Stimulated activated CD4-positive, alpha-beta T cell treated with anti-CD3 and anti-CD28 coated beads, Interleukin-12 subunit alpha, Interleukin-12 subunit beta, amount 100 ng/mL, for 24 hours (primary cell): ENCODE results near the gene KRTDAP.
"Not testable (repeated sequence)": the region's sequence is repeated elsewhere in the genome, so short reads cannot be mapped to it uniquely, and the experiment has no call there.

Source experiments
- DNase-seq, 2 experiments: peaks; one replicate each; pipeline ENCODE4 v3.0.0-alpha.2; 2020; ENCODE audit warnings: low read depth in 2 of 2

Gene KRTDAP

GRCh38 chr19:35484252-35485036 is 5.8 kb downstream of the KRTDAP start:
- no peak for DNase-seq

GRCh38 chr19:35483089-35483488 is 7.2 kb downstream of the KRTDAP start:
- DNase-seq = no peak

DNA sequence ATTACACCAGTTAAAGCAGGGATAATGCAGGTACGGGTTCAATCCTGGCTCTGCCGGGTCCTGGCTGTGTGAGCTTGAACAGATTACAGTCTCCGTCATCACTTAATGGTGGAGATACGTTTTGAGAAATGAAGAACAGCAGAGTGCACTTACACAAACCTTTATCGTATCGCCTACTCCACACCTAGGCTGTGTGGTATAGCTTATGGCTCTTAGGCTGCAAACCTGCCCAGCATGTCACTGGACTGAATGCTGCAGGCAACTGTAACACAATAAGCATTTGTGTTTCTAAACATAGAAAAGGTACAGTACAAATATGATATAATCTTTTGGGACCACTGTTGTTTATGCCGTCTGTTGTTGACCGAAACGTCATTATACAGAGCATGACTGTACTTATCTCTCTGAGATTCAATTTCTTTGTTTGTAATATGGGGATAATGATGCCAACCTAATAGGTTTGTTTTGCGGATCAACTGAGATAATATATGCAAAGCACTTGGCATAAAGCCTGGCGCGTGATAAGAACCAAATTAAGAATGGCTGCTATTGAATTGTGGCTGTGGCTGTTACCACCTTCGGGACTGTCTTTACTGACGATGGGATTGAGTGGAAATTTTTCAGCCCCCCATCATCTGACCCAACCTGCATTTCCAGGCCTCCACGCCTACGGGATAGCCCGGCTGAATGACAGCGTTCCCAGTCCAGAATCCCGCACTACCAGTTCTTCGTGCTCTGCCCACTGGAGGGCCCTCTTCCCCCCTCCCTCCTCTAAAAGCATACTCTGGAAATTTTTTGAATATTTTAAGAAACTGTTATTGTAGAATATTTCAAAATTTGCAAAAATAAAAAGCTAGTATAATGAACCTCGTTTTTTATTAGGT is 11.2 kb downstream of the KRTDAP start:
- no peak for DNase-seq

DNA sequence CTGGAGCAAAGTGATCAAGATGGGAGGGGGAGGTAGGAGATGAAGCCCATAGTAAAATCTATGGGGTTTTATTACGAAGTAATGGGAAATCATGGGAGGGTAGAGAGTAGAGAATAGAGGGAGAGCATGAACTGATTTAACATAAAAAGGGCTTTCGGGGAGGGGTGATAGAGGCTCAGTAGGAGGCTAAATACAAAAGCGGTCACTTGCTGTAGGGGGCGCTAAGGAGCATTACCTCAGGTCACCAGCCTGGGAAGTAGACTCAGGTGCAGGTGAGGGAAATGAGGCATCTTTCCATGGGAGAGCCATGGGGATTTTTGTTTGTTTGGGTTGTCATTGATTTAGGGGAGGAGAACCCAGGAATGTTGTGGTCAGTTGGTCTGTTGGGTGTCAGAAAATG is 14.1 kb downstream of the KRTDAP start:
- no peak for DNase-seq

GRCh38 chr19:35474594-35474993 is 15.7 kb downstream of the KRTDAP start:
- not testable (repeated sequence) for DNase-seq

DNA sequence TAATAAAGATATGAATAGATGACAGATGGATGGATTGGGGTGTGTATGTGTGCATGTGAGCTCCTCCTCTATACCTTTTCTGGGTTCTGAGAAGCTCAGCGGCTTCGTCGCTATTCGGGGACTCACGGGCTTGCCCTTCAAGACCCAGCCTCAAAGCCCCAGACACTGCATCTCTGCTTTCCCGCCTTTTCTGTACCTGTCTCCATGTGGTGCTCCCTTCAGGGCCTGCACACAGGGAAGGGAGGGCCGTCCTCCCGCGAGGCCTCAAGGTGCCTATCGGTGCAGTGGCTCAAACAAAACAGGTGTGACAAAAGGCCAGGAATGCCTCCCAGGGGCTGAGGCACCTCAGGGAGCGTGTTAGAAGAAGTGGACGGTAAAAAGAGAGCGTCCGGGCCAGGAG is 16.2 kb downstream of the KRTDAP start:
- no peak for DNase-seq

GRCh38 chr19:35471946-35472345 is 18.3 kb downstream of the KRTDAP start:
- DNase-seq = no peak

GRCh38 chr19:35471075-35471474 is 19.2 kb downstream of the KRTDAP start:
- not testable (repeated sequence) for DNase-seq

GRCh38 chr19:35470128-35470527 is 20.1 kb downstream of the KRTDAP start:
- DNase-seq = no peak

DNA sequence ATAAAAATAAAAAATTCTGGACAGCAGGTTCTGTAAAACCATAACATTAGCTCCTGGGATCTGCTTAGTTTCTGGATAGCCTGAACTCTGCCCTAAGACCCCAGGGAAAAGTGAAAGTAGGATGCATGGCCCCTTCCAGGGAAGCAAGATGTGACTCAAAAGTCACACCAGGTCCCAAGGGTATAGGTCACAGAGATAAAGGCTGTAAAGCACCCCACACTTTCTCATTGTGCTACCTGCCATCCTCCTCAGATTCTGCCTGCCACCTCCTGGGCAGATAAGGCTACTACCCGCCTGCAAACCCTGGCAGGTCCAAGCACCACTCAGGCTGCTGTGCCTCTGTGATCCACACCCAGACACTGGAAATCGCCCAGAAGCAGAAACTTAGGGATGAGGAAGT is 21.6 kb downstream of the KRTDAP start:
- peak; percentile 22 to 50 for DNase-seq

- no peak for DNase-seq
Observed at GRCh38 chr19:35466259-35466658, 24.0 kb downstream of the KRTDAP start.

- not testable (repeated sequence) for DNase-seq
Observed at GRCh38 chr19:35462956-35463355, 27.3 kb downstream of the KRTDAP start.

- DNase-seq = no peak
Observed at GRCh38 chr19:35462476-35462953, 27.7 kb downstream of the KRTDAP start.

DNA sequence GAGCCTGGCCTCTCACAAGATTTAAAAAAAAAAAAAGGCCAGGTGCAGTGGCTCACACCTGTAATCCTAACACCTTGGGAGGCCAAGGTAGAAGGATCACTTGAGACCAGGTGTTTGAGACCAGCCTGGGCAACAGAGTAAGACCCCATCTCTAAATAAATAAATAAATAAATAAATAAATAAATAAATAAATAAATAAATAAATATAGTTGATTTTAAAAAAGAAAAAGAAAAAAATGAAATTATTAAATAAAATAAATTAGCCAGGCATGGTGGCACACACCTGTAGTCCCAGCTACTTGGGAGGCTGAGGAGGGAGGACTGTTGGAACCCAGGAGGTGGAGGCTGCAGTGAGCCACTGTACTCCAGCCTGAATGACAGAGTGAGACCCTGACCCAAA is 28.5 kb downstream of the KRTDAP start:
- DNase-seq = not testable (repeated sequence)

DNA sequence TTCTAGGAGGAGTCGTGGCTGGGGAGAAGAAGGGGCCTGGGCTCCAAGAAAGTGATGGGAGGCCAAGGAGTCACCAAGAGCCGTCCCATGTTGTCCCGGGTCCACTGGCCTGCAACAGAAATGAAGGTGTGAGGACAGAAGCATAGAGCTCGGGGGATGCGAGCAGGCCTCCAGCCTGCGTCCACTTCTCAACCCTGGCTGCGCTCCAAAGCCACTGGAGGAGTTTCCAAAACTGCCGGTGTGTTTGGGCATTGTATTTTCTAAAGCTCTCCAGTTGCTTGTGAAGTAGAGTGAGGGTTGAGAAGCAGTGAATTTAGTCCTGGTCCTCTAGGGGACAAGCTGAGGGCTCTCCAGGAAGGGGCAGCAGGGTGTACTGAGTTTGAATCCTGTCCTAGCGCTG is 29.2 kb downstream of the KRTDAP start:
- DNase-seq = no peak

DNA sequence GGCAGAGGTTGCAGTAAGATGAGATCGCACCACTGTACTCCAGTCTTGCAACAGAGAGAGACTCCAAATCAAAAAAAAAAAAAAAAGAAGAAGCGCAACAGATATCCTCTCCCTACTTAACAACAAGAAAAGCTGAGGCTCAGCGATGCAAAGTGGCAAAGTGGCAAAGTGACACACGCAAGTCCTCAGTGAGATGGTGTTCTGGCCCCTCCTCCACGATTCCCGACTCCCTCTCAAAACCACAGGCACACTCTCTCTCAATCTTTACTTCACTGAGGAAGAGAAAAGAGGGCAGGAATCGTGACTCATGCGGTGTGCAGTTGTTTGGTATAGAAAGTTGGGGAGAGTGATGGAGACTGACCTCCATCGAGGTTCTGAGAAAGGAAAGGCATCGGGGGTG is 29.7 kb downstream of the KRTDAP start:
- no peak for DNase-seq

GRCh38 chr19:35459414-35460082 is 30.7 kb downstream of the KRTDAP start:
- no peak for DNase-seq

GRCh38 chr19:35458731-35459391 is 31.4 kb downstream of the KRTDAP start:
- DNase-seq = no peak

DNA sequence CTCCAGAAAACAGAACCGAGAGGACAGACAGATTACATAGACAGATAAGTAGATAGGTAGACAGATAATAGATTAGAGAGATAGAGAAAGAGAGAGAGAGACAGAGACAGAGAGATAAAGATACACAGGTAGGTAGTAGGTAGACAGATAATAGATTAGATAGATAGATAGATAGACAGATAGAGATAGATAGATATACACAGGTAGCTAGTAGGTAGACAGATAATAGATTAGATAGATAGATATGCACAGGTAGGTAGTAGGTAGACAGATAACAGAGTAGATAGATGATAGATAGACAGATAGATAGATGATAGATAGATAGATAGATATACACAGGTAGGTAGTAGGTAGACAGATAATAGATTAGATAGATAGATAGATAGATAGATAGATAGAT is 32.1 kb downstream of the KRTDAP start:
- DNase-seq = no peak

DNA sequence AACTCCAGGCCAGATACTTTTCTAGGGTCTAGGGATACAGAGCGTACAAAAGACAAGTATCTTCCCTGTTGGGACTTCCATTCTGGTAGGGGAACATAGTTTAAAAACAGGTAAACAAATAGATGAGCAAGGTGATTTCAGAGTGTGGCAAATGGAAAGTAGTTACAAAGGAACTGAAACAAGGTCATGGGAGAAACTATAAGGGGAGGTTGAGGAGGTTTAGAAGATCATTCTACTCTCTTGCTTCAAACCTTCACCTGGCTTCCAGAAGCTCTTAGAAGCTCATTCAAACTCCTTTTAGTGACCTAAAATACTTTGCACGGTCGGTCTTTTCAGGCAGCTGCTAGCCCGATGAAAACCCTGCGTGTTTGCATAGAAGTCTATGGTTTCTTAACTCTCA is 33.1 kb downstream of the KRTDAP start:
- DNase-seq = no peak

DNA sequence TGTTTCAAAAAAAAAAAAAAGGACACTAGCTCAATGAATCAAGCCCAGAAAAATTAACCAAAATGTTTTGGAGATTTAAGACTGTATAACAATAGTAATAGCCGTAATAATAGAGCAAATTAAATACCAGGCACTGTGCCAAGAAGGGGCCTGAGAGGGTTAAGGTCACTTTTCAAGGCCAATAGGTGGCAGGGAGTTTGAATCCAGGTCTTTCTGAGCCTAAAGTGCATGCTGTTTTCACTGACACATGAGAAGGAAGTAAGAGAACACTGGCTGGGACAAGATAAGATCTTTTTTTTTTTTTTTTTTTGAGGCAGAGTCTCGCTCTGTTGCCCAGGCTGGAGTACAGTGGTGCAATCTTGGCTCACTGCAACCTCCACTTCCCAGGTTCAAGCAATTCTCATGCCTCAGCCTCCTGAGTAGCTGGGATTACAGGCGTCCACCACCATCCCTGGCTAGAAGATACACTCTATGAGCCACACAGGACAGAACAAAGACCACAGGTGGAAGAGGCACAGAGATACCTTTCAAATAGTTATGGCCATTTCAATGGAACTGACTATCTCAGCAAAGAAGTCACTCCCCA is 34.6 kb downstream of the KRTDAP start:
- DNase-seq = no peak
